Stomach (tissue), 4 donors: ENCODE results near the gene UBTD2.

ENCODE experiments used
- CTCF ChIP-seq, 7 experiments: fragments of 450-650 bp in 4 of 7; fragments of 200-600 bp in 3 of 7; sonication (generic) in 3 of 7; IDR thresholded peaks; one replicate each; pipeline ENCODE4 v1.5.1; 2016 to 2019; ENCODE audit warnings: antibody characterized with exemption in 7 of 7, control low read depth in 2 of 7, mild to moderate bottlenecking in 1 of 7
- EP300 ChIP-seq: sonication (generic); formaldehyde crosslinking; IDR thresholded peaks from one replicate; pipeline ENCODE4 v1.6.1; 2017; ENCODE audit warnings: antibody characterized with exemption
- POLR2A ChIP-seq, 4 donors: fragments of 450-650 bp; IDR thresholded peaks; one replicate each; pipeline ENCODE4 v1.6.1; 2016; ENCODE audit warnings: antibody characterized with exemption in 4 of 4, control low read depth in 2 of 4, mild to moderate bottlenecking in 1 of 4, moderate library complexity in 1 of 4

- TF ChIP-seq POLR2A (IDR thresholded peaks at IDR 0.05), result no peak
- TF ChIP-seq CTCF (IDR thresholded peaks at IDR 0.05), result no peak
- TF ChIP-seq EP300, result no peak
Measured at GRCh38 chr5:172245046-172245445, 38.5 kb downstream of the UBTD2 start.
